SU-DHL-6 (cell line): ENCODE measurements around the gene FGD4.

Source experiments
- H2AFZ ChIP-seq: fragments of 200-600 bp; sonication (generic); 2 replicates; pipeline ENCODE4 v1.6.1; 2014; ENCODE audit warnings: low read depth, mild to moderate bottlenecking, moderate library complexity, mixed read lengths, antibody characterized with exemption, low read length; ENCODE audit not compliant: severe bottlenecking
- H3F3A ChIP-seq: fragments of 200-600 bp; shearing (Covaris generic); 2 replicates; pipeline ENCODE4 v1.6.0; 2016; ENCODE audit warnings: antibody characterized with exemption, mild to moderate bottlenecking; ENCODE audit not compliant: insufficient read depth
- H3K27ac ChIP-seq: fragments of 200-600 bp; sonication (generic); 2 replicates; pipeline ENCODE4 v1.5.1; 2016; ENCODE audit warnings: low read depth, mild to moderate bottlenecking, low read length, moderate library complexity, mixed read lengths
- H3K27me3 ChIP-seq: fragments of 200-600 bp; sonication (generic), shearing (Covaris generic); 2 replicates; pipeline ENCODE4 v1.6.0; 2014; ENCODE audit warnings: mild to moderate bottlenecking, low read length
- H3K36me3 ChIP-seq: fragments of 200-600 bp; sonication (generic); 2 replicates; pipeline ENCODE4 v1.6.1; 2014; ENCODE audit warnings: mild to moderate bottlenecking, low read length, mixed read lengths
- H3K4me2 ChIP-seq: fragments of 300-600, 200-600 bp; shearing (Covaris generic), sonication (generic); 2 replicates; pipeline ENCODE4 v1.6.0; 2014; ENCODE audit warnings: low read length, low read depth, mild to moderate bottlenecking; ENCODE audit not compliant: poor library complexity, severe bottlenecking
- H3K4me3 ChIP-seq: fragments of 200-600 bp; sonication (generic); 2 replicates; pipeline ENCODE4 v1.5.1; 2014; ENCODE audit warnings: antibody characterized with exemption, low read length, mild to moderate bottlenecking, mixed read lengths; ENCODE audit not compliant: insufficient read depth, poor library complexity, severe bottlenecking
- H3K79me2 ChIP-seq: fragments of 200-600 bp; sonication (generic); 2 replicates; pipeline ENCODE4 v1.6.1; 2014; ENCODE audit warnings: mild to moderate bottlenecking, low read length, moderate library complexity; ENCODE audit not compliant: insufficient read depth
- H3K9ac ChIP-seq: fragments of 200-600 bp; sonication (generic); 2 replicates; pipeline ENCODE4 v1.7.0; 2014; ENCODE audit warnings: mild to moderate bottlenecking, low read length
- H3K9me2 ChIP-seq: fragments of 200-600 bp; sonication (generic); replicated peaks from 2 replicates; pipeline ENCODE4 v1.6.1; 2014; ENCODE audit warnings: low read length; ENCODE audit not compliant: insufficient read depth
- H3K9me3 ChIP-seq: fragments of 200-600 bp; sonication (generic); 2 replicates; pipeline ENCODE4 v1.6.1; 2014; ENCODE audit warnings: low read length, mixed read lengths; ENCODE audit not compliant: insufficient read depth
- H4K20me1 ChIP-seq: fragments of 200-600 bp; sonication (generic); 2 replicates; pipeline ENCODE4 v1.6.1; 2014; ENCODE audit warnings: low read depth, mild to moderate bottlenecking, antibody characterized with exemption, low read length, moderate library complexity, mixed read lengths
- EZH2phosphoT487 ChIP-seq: fragments of 200-600 bp; sonication (generic), shearing (Covaris generic); conservative IDR thresholded peaks from 2 replicates; pipeline ENCODE4 v1.6.1; 2018; ENCODE audit warnings: mild to moderate bottlenecking, antibody characterized with exemption, low read length, moderate library complexity, mixed read lengths
- TF ChIP-seq, protein P1 (sequence below): fragments of 200-600 bp; sonication (generic); IDR thresholded peaks from one replicate; pipeline ENCODE4 v1.5.1; 2017; ENCODE audit warnings: antibody characterized with exemption, mild to moderate bottlenecking, low read length, moderate library complexity; ENCODE audit not compliant: insufficient read depth, poor library complexity, severe bottlenecking

Gene FGD4

GRCh38 chr12:32360956-32361355 lies 38.4 kb upstream of the FGD4 start:
- no peak overlapping the region for H3K4me3 ChIP-seq
- TF ChIP-seq EZH2phosphoT487: no peak
- TF ChIP-seq, protein P1, sequence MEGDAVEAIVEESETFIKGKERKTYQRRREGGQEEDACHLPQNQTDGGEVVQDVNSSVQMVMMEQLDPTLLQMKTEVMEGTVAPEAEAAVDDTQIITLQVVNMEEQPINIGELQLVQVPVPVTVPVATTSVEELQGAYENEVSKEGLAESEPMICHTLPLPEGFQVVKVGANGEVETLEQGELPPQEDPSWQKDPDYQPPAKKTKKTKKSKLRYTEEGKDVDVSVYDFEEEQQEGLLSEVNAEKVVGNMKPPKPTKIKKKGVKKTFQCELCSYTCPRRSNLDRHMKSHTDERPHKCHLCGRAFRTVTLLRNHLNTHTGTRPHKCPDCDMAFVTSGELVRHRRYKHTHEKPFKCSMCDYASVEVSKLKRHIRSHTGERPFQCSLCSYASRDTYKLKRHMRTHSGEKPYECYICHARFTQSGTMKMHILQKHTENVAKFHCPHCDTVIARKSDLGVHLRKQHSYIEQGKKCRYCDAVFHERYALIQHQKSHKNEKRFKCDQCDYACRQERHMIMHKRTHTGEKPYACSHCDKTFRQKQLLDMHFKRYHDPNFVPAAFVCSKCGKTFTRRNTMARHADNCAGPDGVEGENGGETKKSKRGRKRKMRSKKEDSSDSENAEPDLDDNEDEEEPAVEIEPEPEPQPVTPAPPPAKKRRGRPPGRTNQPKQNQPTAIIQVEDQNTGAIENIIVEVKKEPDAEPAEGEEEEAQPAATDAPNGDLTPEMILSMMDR: no peak
- H3K9me3 ChIP-seq: no peaks in the 10 kb centered on the region
- H2AFZ ChIP-seq: no peak overlapping the region
- H3F3A ChIP-seq: no peaks in the 10 kb centered on the region; the same call in 1 of the 2 replicates
- no peak overlapping the region for H3K27ac ChIP-seq
- no peaks in the 10 kb centered on the region for H3K27me3 ChIP-seq
- H4K20me1 ChIP-seq: no peaks in the 10 kb centered on the region
- H3K9me2 ChIP-seq: no peaks in the 10 kb centered on the region
- no peak overlapping the region for H3K4me2 ChIP-seq
- H3K9ac ChIP-seq: no peak overlapping the region
- H3K36me3 ChIP-seq: no peaks in the 10 kb centered on the region
- no peaks in the 10 kb centered on the region for H3K79me2 ChIP-seq

DNA sequence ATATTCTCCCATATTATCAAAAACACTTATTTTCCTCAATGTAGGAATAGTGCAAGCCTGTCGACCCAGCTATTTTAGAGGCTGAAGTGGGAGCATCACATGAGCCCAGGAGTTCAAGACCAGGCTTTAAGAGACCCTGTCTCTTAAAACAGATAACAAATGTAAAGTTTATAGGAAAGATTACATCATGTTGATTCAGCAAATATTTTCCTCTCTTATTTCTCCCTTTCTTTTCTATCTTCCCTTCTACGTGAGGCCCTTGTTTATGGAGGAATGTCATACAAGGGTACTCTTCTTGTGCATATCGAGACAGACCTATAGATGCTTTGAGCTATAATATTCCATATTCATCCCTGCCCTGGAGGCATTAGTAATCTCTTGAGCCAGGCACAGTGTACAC lies 36.5 kb upstream of the FGD4 start:
- Histone ChIP-seq H3K79me2 (no peaks in the 10 kb centered on the region), H3K9me2 (no peaks in the 10 kb centered on the region), H3K4me2 (no peak overlapping the region), H2AFZ (no peak overlapping the region), H3K36me3 (no peaks in the 10 kb centered on the region), H3F3A (no peaks in the 10 kb centered on the region; the same call in 1 of the 2 replicates), H3K4me3 (no peak overlapping the region), H3K9ac (no peak overlapping the region), H3K27ac (no peak overlapping the region), H4K20me1 (no peaks in the 10 kb centered on the region), H3K27me3 (no peaks in the 10 kb centered on the region), H3K9me3 (no peaks in the 10 kb centered on the region)
- TF ChIP-seq, protein P1: no peak
- no peak for TF ChIP-seq EZH2phosphoT487

GRCh38 chr12:32365473-32366064 lies 33.8 kb upstream of the FGD4 start:
- no peak overlapping the region for H3K27ac ChIP-seq
- H2AFZ ChIP-seq: no peak overlapping the region
- no peak overlapping the region for H3K4me2 ChIP-seq
- no peak overlapping the region for H3K9ac ChIP-seq
- H3K79me2 ChIP-seq: no peaks in the 10 kb centered on the region
- H3K36me3 ChIP-seq: no peaks in the 10 kb centered on the region
- TF ChIP-seq EZH2phosphoT487: no peak
- TF ChIP-seq, protein P1: peak; percentile 76
- no peaks in the 10 kb centered on the region; the same call in 1 of the 2 replicates for H3F3A ChIP-seq
- no peaks in the 10 kb centered on the region for H3K9me2 ChIP-seq
- H3K27me3 ChIP-seq: no peaks in the 10 kb centered on the region
- H4K20me1 ChIP-seq: no peaks in the 10 kb centered on the region
- H3K4me3 ChIP-seq: no peak overlapping the region
- no peaks in the 10 kb centered on the region for H3K9me3 ChIP-seq
